ENCODE data around the gene ZCWPW1. TPM values are rescaled to one million over a fixed set of nuclear protein-coding genes. Genes with fewer than 3 reads are reported as not detected.

The ZCWPW1 gene
- total RNA-seq, 6 experiments from 2014 or later: 0.86 to 5.7 (median 2.7) TPM

GRCh38 chr7:100393233-100393905 is 35.1 kb downstream of the ZCWPW1 start:
- Histone ChIP-seq H3K27ac (no peak overlapping the region), H3K4me1 (no peaks in the 10 kb centered on the region), H3K9me3 (no peaks in the 10 kb centered on the region), H3K4me3 (no peak overlapping the region), H3K27me3 (no peaks in the 10 kb centered on the region), H3K36me3 (no peaks in the 10 kb centered on the region)
- TF ChIP-seq POLR2A (IDR thresholded peaks at IDR 0.05): no peak
- 68% methylated on average over 4 of the region's 4 CpGs for WGBS (ENCODE audit: insufficient coverage, low coverage, low lambda C conversion rate, missing lambda C conversion rate)
- intact Hi-C loops (cut with DNase I): no loop called here
- ATAC-seq (no peak), DNase-seq (no peak)

GRCh38 chr7:100390286-100391009 is 38.1 kb downstream of the ZCWPW1 start:
- Histone ChIP-seq H3K27ac (no peak overlapping the region), H3K36me3 (no peaks in the 10 kb centered on the region), H3K27me3 (no peaks in the 10 kb centered on the region), H3K4me3 (no peak overlapping the region), H3K4me1 (no peaks in the 10 kb centered on the region), H3K9me3 (no peaks in the 10 kb centered on the region)
- TF ChIP-seq POLR2A (IDR thresholded peaks at IDR 0.05) (no peak), CTCF (IDR thresholded peaks at IDR 0.05) (no peak)
- no peak for DNase-seq
- ATAC-seq: peak in 1 of 4 donors; percentile 23
- intact Hi-C loops (cut with DNase I): no loop called here
- 68% methylated on average over 3 of the region's 3 CpGs for WGBS (ENCODE audit: insufficient coverage, low coverage, low lambda C conversion rate, missing lambda C conversion rate)

GRCh38 chr7:100389437-100390088 is 38.9 kb downstream of the ZCWPW1 start:
- Histone ChIP-seq H3K4me3 (no peak overlapping the region), H3K27ac (no peak overlapping the region), H3K27me3 (no peaks in the 10 kb centered on the region), H3K36me3 (no peaks in the 10 kb centered on the region), H3K9me3 (no peaks in the 10 kb centered on the region), H3K4me1 (no peaks in the 10 kb centered on the region)
- TF ChIP-seq POLR2A (IDR thresholded peaks at IDR 0.05) (no peak), CTCF (IDR thresholded peaks at IDR 0.05) (no peak)
- WGBS (ENCODE audit: insufficient coverage, low coverage, low lambda C conversion rate, missing lambda C conversion rate): 55% methylated on average over 6 of the region's 9 CpGs
- intact Hi-C loops (cut with DNase I): no loop called here
- no peak for ATAC-seq
- DNase-seq: no peak

GRCh38 chr7:100387695-100388094 is 40.8 kb downstream of the ZCWPW1 start:
- no peaks in the 10 kb centered on the region for H3K4me1 ChIP-seq
- DNase-seq (no peak), ATAC-seq (no peak)
- no peaks in the 10 kb centered on the region for H3K36me3 ChIP-seq
- no peaks in the 10 kb centered on the region for H3K27me3 ChIP-seq
- no peak overlapping the region for H3K27ac ChIP-seq
- intact Hi-C loops (cut with DNase I): no loop called here
- no peaks in the 10 kb centered on the region for H3K9me3 ChIP-seq
- TF ChIP-seq CTCF (IDR thresholded peaks at IDR 0.05) (no peak), POLR2A (IDR thresholded peaks at IDR 0.05) (no peak)
- 60% methylated on average over 2 of the region's 2 CpGs for WGBS (ENCODE audit: insufficient coverage, low coverage, low lambda C conversion rate, missing lambda C conversion rate)
- no peak overlapping the region for H3K4me3 ChIP-seq

- Histone ChIP-seq H3K4me3 (no peak overlapping the region), H3K36me3 (no peaks in the 10 kb centered on the region), H3K9me3 (no peaks in the 10 kb centered on the region), H3K27ac (no peak overlapping the region), H3K4me1 (no peaks in the 10 kb centered on the region), H3K27me3 (no peaks in the 10 kb centered on the region)
- ATAC-seq: no peak
- DNase-seq: no peak
- TF ChIP-seq CTCF (IDR thresholded peaks at IDR 0.05): no peak
- no peak for TF ChIP-seq POLR2A (IDR thresholded peaks at IDR 0.05)
- 60% methylated on average over 5 of the region's 5 CpGs for WGBS (ENCODE audit: insufficient coverage, low coverage, low lambda C conversion rate, missing lambda C conversion rate)
- intact Hi-C loops (cut with DNase I): no loop called here
Observed at GRCh38 chr7:100386940-100387339, 41.6 kb downstream of the ZCWPW1 start.
